Activated CD8-positive, alpha-beta memory T cell treated with anti-CD3 and anti-CD28 coated beads, Interleukin-2, amount 50 U/mL, for 1 hour (primary cell): ENCODE results near the gene TAAR8.
"Not testable (repeated sequence)": the region's sequence is repeated elsewhere in the genome, so short reads cannot be mapped to it uniquely, and the experiment has no call there.

ENCODE experiments used
- DNase-seq: peaks from one replicate; pipeline ENCODE4 v3.0.0-alpha.2; 2020; ENCODE audit errors: extremely low read depth

TAAR8 gene

DNA sequence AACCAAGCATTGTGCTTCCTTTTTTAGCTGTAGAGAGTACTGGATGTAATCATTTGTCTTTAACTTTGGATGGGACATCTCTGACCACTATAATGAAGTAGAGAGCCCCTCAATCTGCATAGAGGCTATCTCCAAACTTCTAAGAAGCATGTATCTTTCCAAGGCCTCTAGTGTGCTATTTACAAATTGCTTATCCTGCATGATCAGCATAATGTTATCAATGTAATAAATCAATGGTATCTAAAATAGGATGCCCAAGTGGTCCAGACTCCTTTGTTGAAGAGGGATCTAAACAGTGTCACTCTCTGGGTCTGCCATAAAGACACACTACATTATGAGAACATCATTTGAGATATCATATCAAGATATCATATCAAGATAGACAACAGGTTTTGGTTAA, 7.6 kb upstream of the TAAR8 start:
- no peak for DNase-seq

DNA sequence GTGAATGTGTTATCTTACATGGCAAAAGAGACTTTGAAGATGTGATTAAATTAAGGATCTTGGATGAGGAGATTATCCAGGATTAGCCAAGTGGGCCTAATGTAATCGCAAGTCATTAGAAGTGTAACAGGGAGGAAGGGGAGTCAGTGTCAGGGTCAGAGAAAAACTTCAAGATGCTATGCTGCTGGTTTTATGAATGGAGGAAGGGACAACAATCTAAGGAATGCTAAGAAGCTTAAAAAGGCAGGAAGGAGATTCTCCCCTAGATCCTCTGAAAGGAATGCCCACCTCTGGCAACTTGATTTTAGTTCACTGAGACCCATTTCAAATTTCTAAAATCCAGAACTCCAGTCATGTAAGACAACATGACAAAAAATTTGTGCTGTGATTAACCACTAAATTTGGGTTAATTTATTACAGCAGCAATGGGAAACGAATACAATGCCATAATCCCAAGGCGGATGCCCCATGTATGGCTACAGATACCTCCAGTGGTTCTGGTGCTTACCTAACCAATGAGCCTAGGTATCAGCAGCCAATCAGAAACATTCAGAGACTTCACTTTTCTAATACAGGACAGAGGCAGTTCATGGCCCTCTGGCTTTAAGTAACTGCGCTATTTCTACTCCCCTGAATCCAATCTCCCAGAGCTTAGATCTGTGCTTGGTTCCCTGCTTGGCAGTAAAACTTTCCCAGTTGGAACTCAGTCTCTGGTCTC, 3.6 kb upstream of the TAAR8 start:
- no peak for DNase-seq

DNA sequence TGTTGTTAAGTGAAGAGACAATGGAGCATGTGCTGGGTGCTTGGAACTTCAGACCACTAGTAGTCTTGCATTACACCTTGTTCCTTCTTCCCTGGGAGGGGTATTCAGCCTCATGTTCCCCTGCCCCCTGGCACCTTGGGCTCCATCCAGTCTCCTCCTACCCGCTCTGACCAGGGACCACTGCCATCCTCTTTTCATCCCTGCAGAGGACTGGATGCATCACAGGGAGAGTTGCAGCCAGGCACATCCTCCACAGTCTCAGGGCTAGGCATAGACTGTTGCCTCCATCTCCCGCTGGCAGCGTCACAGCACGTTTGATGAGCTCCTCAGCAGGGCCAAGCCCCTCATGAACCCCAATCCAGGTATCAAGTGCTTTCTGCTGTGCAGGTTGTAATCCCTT, 1.3 kb upstream of the TAAR8 start:
- DNase-seq = no peak

DNA sequence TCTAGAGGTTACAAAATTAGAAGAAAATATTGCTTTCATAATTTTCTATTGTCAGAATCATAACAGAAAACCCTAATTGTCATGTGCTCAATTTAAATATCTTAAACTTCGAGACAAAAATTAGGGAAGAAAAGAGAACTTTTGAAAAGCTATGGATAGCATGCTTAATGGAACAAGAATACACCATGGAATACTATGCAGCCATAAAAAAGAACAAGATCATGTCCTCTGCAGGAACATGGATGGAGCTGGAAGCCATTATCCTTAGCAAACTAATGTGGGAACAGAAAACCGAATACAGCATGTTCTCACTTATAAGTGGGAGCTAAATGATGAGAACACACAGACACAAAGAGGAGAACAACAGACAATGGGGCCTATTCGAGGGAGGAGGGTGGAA, 7.6 kb downstream of the TAAR8 start:
- not testable (repeated sequence) for DNase-seq

DNA sequence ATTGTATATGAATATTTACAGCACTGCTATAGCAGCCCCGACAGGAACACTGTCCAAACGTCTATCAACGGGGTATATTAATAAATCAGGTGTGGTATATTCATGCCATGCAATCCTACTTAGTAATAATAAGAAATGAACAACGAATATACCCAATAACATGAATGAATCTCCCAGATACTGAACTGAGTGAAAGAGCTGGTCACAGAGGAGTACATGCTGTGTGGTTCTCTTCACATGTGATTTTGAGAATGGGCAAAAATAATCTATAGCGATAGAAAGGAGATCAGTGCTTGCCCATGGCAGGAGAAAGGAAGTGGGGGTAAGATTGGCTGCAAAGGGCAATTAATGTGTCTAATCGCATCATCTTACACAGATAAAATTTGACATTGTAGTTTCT, 13.9 kb downstream of the TAAR8 start:
- DNase-seq = no peak

DNA sequence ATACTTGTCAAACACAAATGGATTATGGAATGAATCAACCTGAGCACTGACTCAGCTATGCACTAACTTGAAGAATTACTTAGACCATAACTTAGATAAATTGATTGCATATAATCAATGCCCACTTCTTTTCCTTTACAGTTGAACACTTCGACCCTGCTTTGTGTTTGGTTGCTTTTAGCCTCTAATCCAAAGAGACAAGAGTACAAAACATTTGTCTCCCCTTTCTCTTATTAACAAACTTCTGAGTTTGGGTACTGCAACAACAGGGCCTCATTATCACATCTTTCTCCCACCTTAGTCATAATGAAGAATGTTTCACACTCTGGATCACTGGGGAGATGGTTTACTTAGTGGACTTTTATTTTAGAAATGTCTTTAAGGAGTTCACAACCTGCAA, 15.1 kb downstream of the TAAR8 start:
- DNase-seq = no peak

DNA sequence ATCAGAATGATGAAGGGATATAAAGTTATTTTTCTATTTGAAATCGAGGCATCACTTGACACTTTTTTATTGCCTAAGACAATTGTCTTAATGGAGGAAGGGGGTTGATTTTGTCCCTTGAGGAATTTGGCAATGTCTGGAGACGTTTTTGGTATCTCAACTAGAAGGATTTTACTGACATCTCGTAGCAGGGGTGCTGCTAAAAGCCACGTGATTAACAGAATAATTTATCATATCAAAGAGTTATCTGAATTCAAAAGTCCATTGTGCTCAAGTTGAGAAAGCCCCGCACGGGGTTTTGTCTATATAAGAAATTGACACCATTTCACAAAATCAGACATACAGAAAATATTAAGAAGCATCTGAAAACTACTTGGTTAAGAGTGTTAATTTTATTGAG, 16.1 kb downstream of the TAAR8 start:
- no peak for DNase-seq

DNA sequence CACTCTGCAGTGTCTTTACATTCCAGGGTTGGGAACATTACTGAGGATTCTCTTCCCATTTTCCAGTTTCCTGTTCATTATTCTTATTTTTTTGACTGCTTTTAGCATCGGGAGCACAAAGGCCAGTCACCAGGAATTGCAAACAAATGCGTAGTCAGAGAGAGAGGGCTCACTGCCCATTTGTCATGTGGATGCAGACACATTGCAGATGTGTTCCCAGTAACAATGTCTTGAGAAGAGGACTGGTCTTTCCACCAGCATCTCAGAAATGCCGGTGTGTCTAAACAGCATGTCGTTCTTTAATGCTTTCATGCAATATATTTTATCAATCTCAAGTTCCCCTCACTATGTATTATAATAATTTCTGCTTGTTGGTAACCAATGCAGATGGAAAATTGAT, 16.7 kb downstream of the TAAR8 start:
- no peak for DNase-seq

DNA sequence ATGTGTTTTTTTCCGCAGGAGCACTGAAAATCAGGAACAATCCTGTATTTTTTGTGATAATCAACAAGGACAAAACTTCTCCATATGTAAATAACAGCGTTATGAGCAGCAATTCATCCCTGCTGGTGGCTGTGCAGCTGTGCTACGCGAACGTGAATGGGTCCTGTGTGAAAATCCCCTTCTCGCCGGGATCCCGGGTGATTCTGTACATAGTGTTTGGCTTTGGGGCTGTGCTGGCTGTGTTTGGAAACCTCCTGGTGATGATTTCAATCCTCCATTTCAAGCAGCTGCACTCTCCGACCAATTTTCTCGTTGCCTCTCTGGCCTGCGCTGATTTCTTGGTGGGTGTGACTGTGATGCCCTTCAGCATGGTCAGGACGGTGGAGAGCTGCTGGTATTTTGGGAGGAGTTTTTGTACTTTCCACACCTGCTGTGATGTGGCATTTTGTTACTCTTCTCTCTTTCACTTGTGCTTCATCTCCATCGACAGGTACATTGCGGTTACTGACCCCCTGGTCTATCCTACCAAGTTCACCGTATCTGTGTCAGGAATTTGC, 17.8 kb downstream of the TAAR8 start, which contains the start of gene TAAR6:
TSS of gene TAAR6 (plus strand) at position 102 of the 557 bp plus-strand sequence. CDS start at position 102, 0 bp downstream.
- no peak for DNase-seq

DNA sequence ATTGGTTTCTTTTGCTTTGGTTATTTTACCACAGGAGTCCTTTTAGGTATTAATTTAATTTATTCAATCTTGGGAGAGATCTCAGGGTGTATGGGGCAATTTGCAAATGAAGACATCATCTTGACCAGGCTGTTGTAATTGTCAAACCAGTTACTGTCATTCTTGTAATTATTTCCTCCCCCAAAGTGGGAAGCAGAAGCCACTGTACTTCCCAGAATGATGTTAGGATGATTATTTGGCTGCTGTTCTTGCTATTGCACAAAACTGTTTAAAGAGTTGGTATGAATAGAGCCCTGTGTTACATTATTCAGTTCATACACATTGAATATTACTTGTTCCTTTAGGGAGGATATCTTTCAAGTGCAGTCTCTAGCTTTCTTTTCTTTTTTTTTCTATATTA, 19.3 kb downstream of the TAAR8 start:
- no peak for DNase-seq

DNA sequence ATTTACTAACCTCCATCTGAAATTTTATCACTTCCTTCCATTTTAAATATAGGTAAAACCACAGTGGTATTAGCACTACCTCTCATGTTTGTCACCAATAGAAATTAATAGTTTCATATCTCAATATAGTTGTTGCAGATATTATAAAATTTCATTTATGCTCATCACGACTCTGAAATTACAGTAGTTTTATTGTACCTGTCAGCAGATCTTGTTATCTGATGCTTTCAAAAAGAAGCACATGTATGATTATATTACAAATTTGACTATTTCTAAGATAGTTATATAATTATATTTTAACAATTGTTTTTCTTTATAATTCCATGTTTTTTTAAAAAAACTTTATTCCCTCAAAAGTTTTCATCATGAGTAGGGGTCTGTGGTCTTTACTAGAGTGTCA, 32.2 kb downstream of the TAAR8 start:
- DNase-seq = no peak

DNA sequence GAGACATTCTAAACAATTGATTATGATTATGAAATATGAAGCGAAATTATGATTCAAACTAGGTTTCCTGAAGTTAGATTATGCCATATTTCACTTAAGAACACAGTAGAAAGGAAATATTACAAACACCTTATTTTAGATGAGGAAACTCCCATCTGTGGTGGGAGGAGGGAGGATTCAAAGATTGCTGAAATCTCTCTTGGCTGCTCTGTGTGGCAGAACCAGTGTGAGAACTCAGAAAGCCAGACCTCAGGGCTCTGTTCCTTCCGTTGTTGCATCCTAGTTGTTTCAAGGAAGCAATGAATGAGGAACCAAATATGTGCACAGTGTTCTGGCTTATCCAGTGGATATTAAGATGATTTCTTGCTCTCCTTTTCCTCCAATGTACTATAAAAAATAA, 35.0 kb downstream of the TAAR8 start:
- DNase-seq = no peak

DNA sequence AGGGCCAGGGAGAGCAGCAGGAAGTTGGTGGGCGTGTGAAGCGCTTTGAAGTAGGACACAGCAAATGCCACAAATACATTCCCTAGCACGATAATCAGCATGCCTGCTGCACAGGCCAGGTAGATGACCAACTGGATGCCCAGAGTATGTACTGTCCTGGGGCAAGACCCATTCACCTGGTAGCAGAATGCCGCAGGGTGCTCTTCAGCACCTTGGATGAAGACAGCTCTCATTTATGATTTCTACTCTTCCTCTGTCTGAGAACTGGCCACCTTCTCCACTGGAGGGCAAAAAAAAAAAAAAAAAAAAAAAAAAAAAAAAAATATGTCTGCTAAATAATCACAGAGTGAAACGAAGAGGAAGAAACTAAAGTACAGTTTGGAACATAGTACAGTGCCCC, 37.0 kb downstream of the TAAR8 start, which contains the start of gene TAAR5:
TSS of gene TAAR5 (minus strand) at position 288 of the 400 bp plus-strand sequence. CDS start at position 233, 55 bp downstream.
- no peak for DNase-seq

DNA sequence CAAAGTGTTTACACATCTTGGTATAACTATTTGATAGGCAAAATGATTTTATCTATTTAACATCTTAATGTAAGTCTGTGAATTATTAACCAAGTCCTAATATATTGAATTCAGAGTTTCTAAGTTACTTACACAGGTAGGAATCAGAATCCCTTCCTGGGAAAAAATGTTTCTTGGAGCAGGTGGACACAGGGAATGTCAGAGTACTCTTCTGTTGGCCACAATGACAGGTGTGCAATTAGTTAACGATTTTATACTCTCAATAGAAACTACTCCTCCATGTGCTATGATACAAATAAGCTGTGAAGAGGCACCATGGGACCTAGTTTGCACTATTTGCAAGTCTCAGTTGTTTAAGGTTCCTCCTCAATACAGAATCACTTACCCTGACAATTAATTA, 37.9 kb downstream of the TAAR8 start:
- no peak for DNase-seq

DNA sequence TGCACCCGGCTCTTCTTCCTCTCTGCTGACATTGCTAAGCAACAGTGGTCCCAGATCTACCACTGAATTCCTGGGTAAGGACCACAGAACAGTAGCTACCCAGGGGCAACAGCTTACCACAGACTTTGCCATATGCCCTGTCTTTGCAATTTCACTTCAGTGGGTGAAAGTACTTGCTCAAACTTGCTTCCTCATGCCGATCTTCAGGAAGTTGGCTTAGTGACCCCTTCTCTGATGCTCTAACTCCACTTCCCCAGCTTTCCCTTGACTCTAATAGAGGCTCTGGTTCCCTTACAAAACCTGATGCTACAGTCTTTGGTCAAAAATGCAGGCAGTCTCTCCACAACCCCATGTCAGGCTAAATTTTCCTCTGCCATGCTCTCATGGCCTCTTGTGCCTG, 40.4 kb downstream of the TAAR8 start:
- DNase-seq = no peak

DNA sequence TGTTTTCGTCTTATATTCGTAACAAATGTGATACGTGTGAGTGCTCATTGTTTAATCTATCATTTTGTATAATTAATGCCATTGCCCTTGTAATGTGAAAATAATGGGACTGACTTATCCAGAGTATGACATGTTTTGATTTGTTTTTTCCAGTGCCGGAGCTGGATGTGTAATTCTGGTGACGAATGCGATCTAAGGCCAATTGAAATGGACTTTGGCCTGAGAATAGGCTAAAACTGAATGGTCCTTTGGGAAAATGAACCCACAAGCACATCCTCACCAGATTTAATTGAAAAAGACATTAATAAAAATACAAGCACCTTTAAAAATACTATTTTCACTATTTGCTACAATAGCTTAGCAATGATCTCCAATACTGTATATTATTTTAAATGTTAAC, 43.7 kb downstream of the TAAR8 start:
- no peak for DNase-seq

DNA sequence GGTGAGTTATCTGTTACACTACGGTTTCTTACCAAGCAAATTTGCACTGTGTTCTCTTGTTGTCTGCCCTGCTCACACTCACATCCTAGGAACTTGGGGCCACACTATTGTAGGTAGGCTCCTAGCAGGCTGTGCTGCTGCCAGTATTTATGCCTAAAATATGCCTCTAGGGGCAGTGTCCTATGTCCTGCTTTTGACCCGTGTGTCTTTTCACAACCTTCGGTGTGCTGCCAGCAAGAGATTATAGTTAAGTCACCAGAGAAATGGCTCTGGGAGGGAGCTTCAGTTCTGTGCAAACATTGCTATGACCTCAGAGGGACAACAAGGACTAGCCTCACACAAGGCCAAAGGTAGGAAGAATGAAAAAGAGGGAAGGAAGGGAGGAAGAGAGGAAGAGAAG, 46.0 kb downstream of the TAAR8 start:
- DNase-seq = no peak

DNA sequence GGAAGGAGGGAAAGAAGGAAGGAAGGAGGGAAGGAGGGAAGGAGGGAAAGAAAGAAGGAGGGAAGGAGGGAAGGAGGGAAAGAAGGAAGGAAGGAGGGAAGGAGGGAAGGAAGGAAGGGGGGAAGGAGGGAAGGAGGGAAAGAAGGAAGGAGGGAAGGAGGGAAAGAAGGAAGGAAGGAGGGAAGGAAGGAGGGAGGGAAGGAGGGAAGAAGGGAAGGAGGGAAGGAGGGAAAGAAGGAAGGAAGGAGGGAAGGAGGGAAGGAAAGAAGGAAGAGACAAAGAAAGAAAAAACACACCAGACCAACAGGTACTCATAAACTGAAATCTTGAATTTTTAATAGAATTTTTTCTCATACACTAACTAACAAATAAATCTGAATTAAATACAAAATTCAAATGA, 48.4 kb downstream of the TAAR8 start:
- not testable (repeated sequence) for DNase-seq
